Stomach smooth muscle (tissue), 2 donors: ENCODE measurements around the gene TNNC2.
A peak's percentile ranks its signal among the peaks of the same experiment; 100 is the strongest.

ENCODE experiments used
- H3K27ac ChIP-seq: one replicate; pipeline ENCODE4 v1.7.0; 2013; ENCODE audit warnings: mild to moderate bottlenecking, low read length, inconsistent platforms
- H3K27me3 ChIP-seq, 2 donors: one replicate each; pipeline ENCODE4 v1.7.0; 2013; ENCODE audit warnings: low read length in 2 of 2; ENCODE audit not compliant: insufficient read depth in 2 of 2, control insufficient read depth in 1 of 2
- H3K36me3 ChIP-seq, 2 donors: one replicate each; pipeline ENCODE4 v1.7.0; 2013; ENCODE audit warnings: low read length in 2 of 2; ENCODE audit not compliant: control insufficient read depth in 2 of 2, insufficient read depth in 2 of 2
- H3K4me1 ChIP-seq: one replicate; pipeline ENCODE4 v1.7.0; 2013; ENCODE audit warnings: low read length; ENCODE audit not compliant: control insufficient read depth, insufficient read depth
- H3K4me3 ChIP-seq, 2 donors: one replicate each; pipeline ENCODE4 v1.7.0; 2013; ENCODE audit warnings: low read length in 2 of 2
- H3K9ac ChIP-seq, 2 donors: one replicate each; pipeline ENCODE4 v1.7.0; 2013; ENCODE audit warnings: low read length in 2 of 2, mild to moderate bottlenecking in 1 of 2
- H3K9me3 ChIP-seq, 2 donors: one replicate each; pipeline ENCODE4 v1.7.0; 2013; ENCODE audit warnings: low read length in 2 of 2; ENCODE audit not compliant: control insufficient read depth in 2 of 2
- donor health status: healthy.
- donor health status: Pancreatic carcinoma.

TNNC2 gene

GRCh38 chr20:45848421-45848820 lies 21.3 kb upstream of the TNNC2 start:
- H3K36me3 ChIP-seq, result peaks cover 31 to 42% of the 10 kb centered on the region in 2 donors

GRCh38 chr20:45845452-45845851 lies 18.3 kb upstream of the TNNC2 start:
- peaks cover 19% of the 10 kb centered on the region for H3K4me1 ChIP-seq
- H3K9me3 ChIP-seq, result no peaks in the 10 kb centered on the region
- no peak overlapping the region for H3K4me3 ChIP-seq
- no peak overlapping the region for H3K27ac ChIP-seq
- peaks cover 37 to 43% of the 10 kb centered on the region in 2 donors for H3K36me3 ChIP-seq
- H3K9ac ChIP-seq, result no peak overlapping the region
- H3K27me3 ChIP-seq, result no peaks in the 10 kb centered on the region

More at GRCh38 chr20:45848421-45848820, 21.3 kb upstream of the TNNC2 start:
- Histone ChIP-seq H3K27ac (no peak overlapping the region), H3K9ac (peak overlapping the region in 1 of 2 donors; percentile 47), H3K9me3 (no peaks in the 10 kb centered on the region), H3K27me3 (no peaks in the 10 kb centered on the region), H3K4me3 (no peak overlapping the region), H3K4me1 (peaks cover 3% of the 10 kb centered on the region)

GRCh38 chr20:45843506-45843905 lies 16.4 kb upstream of the TNNC2 start:
- Histone ChIP-seq H3K4me3 (no peak overlapping the region), H3K27me3 (no peaks in the 10 kb centered on the region), H3K4me1 (peaks cover 19% of the 10 kb centered on the region), H3K27ac (peak overlapping the region; percentile 53), H3K9ac (no peak overlapping the region), H3K9me3 (no peaks in the 10 kb centered on the region), H3K36me3 (peaks cover 33 to 48% of the 10 kb centered on the region in 2 donors)

- H3K27me3 ChIP-seq, result no peaks in the 10 kb centered on the region
- H3K9ac ChIP-seq, result peak overlapping the region in 1 of 2 donors; percentile 64
- peaks cover 27 to 41% of the 10 kb centered on the region in 2 donors for H3K36me3 ChIP-seq
- H3K9me3 ChIP-seq, result no peaks in the 10 kb centered on the region
- H3K27ac ChIP-seq, result peak overlapping the region; percentile 53
- H3K4me1 ChIP-seq, result peaks cover 21% of the 10 kb centered on the region
- H3K4me3 ChIP-seq, result no peak overlapping the region
Observed at GRCh38 chr20:45842169-45842812, 15.2 kb upstream of the TNNC2 start.

- H3K27me3 ChIP-seq, result no peaks in the 10 kb centered on the region
- peaks cover 26% of the 10 kb centered on the region for H3K4me1 ChIP-seq
- H3K4me3 ChIP-seq, result no peak overlapping the region
- H3K27ac ChIP-seq, result peak overlapping the region; percentile 53
- H3K9me3 ChIP-seq, result no peaks in the 10 kb centered on the region
- H3K9ac ChIP-seq, result no peak overlapping the region
- H3K36me3 ChIP-seq, result peaks cover 29 to 40% of the 10 kb centered on the region in 2 donors
Observed at GRCh38 chr20:45841407-45842129, 14.5 kb upstream of the TNNC2 start.

GRCh38 chr20:45840700-45841198 lies 13.6 kb upstream of the TNNC2 start:
- Histone ChIP-seq H3K9me3 (no peaks in the 10 kb centered on the region), H3K9ac (no peak overlapping the region), H3K27me3 (no peaks in the 10 kb centered on the region), H3K36me3 (peaks cover 25 to 34% of the 10 kb centered on the region in 2 donors), H3K4me1 (peaks cover 31% of the 10 kb centered on the region), H3K27ac (no peak overlapping the region), H3K4me3 (no peak overlapping the region)

- no peak overlapping the region for H3K27ac ChIP-seq
- H3K9ac ChIP-seq, result peak overlapping the region in 1 of 2 donors; percentile 29
- peak overlapping the region in 1 of 2 donors; percentile 35 for H3K4me3 ChIP-seq
- H3K9me3 ChIP-seq, result no peaks in the 10 kb centered on the region
- H3K36me3 ChIP-seq, result peaks cover 3 to 18% of the 10 kb centered on the region in 2 donors
- peaks cover 46% of the 10 kb centered on the region for H3K4me1 ChIP-seq
- H3K27me3 ChIP-seq, result no peaks in the 10 kb centered on the region
Observed at GRCh38 chr20:45836841-45837240, 9.7 kb upstream of the TNNC2 start.

GRCh38 chr20:45835825-45836224 lies 8.7 kb upstream of the TNNC2 start:
- peaks cover 3 to 11% of the 10 kb centered on the region in 2 donors for H3K36me3 ChIP-seq
- no peaks in the 10 kb centered on the region for H3K9me3 ChIP-seq
- peak overlapping the region in 1 of 2 donors; percentile 36 for H3K9ac ChIP-seq
- peaks cover 45% of the 10 kb centered on the region for H3K4me1 ChIP-seq
- no peaks in the 10 kb centered on the region for H3K27me3 ChIP-seq
- peak overlapping the region; percentile 89 to 91 for H3K4me3 ChIP-seq
- peak overlapping the region; percentile 96 for H3K27ac ChIP-seq

GRCh38 chr20:45835329-45835765 lies 8.2 kb upstream of the TNNC2 start:
- Histone ChIP-seq H3K4me1 (peaks cover 45% of the 10 kb centered on the region), H3K27ac (peak overlapping the region; percentile 96), H3K9me3 (no peaks in the 10 kb centered on the region), H3K36me3 (peaks cover 3 to 8% of the 10 kb centered on the region in 2 donors), H3K9ac (peak overlapping the region in 1 of 2 donors; percentile 94), H3K4me3 (peak overlapping the region; percentile 89 to 91), H3K27me3 (no peaks in the 10 kb centered on the region)

- H3K27ac ChIP-seq, result peak overlapping the region; percentile 96
- no peaks in the 10 kb centered on the region for H3K9me3 ChIP-seq
- H3K4me1 ChIP-seq, result peaks cover 45% of the 10 kb centered on the region
- H3K36me3 ChIP-seq, result peaks cover 2 to 3% of the 10 kb centered on the region in 2 donors
- peak overlapping the region; percentile 94 to 95 for H3K9ac ChIP-seq
- H3K4me3 ChIP-seq, result peak overlapping the region; percentile 89 to 91
- no peaks in the 10 kb centered on the region for H3K27me3 ChIP-seq
Observed at GRCh38 chr20:45834797-45835161, 7.7 kb upstream of the TNNC2 start.
